PC-3 (cell line): ENCODE results near the gene UGT1A4.

Experiments used
- CTCF ChIP-seq: fragments of 300-600 bp; sonication (generic); conservative IDR thresholded peaks from 2 replicates; pipeline ENCODE4 v1.5.1; 2017; ENCODE audit warnings: antibody characterized with exemption, low read depth, mild to moderate bottlenecking, low read length
- EZH2phosphoT487 ChIP-seq: fragments of 300-600 bp; sonication (generic); IDR thresholded peaks from 2 replicates; pipeline ENCODE4 v1.6.1; 2018; ENCODE audit warnings: mild to moderate bottlenecking, antibody characterized with exemption, low read length, borderline replicate concordance

GRCh38 chr2:233789554-233789953 is 71.0 kb downstream of the UGT1A4 start:
- TF ChIP-seq EZH2phosphoT487 (no peak), CTCF (no peak)
